Activated CD4-positive, alpha-beta T cell treated with anti-CD3 and anti-CD28 coated beads, Interleukin-2, amount 50 U/mL, for 16 hours (primary cell): ENCODE measurements around the gene VPS35L.

Experiments
- DNase-seq: peaks from one replicate; pipeline ENCODE4 v3.0.0-alpha.2; 2020

Gene VPS35L

DNA sequence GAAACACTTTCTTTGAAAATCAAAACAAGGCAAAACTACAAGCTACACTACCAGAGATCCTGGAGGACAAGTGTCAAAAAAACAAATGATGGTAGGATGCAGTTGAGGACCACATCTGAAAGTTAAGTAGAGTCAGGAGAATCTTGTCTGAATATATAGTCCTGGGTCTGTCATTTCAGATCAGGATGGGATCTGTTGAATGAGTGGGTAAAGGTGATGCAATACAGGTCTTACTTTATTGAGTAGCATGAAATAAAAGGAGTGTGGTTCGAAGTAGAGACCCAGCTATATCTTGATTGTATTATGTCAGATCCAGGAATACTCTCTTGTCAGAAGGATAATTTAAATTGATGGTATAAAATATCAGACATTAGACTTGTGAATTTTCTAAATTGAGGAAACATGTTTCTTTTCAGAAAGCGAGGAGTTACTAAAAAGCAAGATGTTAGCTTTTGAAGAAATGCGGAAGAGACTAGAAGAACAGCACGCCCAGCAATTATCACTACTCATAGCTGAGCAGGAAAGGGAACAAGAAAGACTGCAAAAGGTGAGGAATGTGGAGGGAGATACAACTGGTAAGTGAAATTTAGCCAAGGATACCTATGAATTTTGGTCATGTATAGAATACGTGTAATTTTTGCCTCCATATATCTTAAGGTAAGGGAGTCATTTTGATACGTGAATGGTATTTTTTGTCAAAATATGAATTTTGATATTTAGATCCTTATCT is 15.1 kb upstream of the VPS35L start:
- DNase-seq, result no peak

- no peak for DNase-seq
Observed at GRCh38 chr16:19542138-19542821, 13.2 kb upstream of the VPS35L start.

GRCh38 chr16:19543278-19543996 is 12.1 kb upstream of the VPS35L start:
- DNase-seq, result peak; percentile 47

DNA sequence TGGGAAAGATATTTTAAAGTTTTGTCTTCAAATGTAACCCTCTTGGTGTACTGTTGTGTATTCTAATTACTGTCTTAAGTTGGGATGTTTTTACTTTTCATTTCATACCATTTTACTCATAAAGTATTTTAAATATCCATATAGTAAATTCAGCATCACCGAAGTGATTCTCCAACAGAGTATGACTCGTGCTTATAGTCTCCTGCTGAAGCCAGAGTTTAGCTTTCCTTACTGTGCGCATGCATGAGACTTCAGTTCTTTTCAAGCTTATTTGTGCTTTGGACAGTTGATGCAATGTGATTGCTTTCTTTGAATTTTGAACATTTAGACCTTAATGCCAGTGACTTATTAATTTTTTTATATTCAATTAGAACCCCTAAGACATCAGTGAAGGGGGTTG is 7.4 kb upstream of the VPS35L start:
- no peak for DNase-seq

DNA sequence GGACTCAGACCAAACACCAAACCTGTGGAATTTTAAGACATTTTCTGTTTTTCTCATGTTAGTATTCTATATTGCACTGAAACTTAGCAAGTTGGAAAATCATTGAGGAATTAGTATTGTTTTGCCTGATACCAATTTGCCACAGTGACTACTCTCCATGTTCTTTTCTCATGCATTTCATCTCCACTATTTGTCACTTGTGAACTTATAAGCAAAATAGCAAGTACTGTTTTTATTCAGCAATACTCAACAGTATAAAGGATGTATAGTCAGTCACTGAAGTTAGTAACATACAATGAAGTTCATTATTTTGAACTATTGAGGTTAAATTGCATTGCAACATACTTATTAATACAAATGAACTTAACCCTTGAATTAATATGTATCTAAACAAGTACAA is 5.8 kb upstream of the VPS35L start:
- DNase-seq, result peak; percentile 47

DNA sequence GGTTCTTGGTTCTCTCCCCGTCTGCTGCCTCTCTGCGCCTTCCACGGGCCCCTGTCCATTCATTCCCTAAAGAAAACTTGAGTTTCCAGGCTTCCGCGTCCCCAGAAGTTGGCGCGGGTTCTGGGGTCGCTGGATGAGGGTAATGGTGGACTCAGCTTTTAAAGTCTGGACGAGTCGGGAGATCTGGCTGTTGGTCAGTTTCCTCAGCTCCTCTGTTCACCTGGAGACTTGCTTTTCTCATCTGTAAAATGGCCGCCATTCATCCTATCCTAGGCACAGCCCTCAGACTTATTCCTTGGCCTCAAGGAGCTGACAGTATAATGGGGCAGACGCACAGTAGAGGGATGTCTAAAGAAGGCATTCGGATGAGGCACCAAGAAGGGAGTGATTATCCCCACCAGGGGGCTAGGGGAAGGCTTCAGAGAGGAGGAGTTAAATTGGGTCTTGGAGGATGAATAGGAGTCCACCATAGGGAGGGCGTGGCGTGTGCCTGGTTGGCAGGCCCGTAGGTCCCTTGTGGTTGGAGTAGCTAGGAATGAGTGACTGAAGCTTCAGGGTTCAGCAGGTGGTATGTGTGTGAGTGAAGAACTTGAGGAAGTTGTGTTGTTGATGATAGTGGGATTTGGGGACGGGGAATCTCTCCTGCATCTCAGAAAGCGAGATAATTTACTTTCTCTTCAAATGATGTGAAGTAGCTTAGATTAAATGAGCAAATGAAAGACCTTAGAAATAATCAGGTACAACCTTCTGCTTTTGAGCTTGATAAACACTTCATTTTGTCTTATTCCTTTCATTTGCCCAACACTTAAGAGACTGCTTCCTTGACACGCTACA is 652 bp downstream of the VPS35L start:
- peak; percentile 69 for DNase-seq

- peak; percentile 37 for DNase-seq
Observed at GRCh38 chr16:19559242-19559910, 3.9 kb downstream of the VPS35L start.

GRCh38 chr16:19560078-19560477 is 4.6 kb downstream of the VPS35L start:
- no peak for DNase-seq

DNA sequence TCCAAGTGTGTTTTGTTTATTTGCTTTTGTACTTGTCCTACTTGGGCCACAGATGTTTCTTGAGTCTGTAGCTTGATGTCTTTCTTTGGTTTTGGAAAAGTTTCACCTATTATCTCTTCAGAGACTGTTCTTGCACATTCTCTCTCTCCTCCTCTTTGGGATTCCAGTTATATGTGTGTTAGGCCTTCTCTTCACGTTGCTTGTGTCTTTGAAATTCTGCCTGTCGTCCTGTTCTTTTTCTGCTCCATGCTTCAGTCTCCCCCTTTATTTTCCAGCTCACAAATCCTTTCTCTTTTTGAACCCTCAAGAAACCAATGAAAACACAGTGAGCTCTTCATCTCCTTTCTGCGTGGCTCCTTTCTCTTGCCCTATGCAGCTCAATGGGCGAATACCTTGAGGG is 7.9 kb downstream of the VPS35L start:
- no peak for DNase-seq

GRCh38 chr16:19566362-19566761 is 10.9 kb downstream of the VPS35L start:
- DNase-seq, result no peak

DNA sequence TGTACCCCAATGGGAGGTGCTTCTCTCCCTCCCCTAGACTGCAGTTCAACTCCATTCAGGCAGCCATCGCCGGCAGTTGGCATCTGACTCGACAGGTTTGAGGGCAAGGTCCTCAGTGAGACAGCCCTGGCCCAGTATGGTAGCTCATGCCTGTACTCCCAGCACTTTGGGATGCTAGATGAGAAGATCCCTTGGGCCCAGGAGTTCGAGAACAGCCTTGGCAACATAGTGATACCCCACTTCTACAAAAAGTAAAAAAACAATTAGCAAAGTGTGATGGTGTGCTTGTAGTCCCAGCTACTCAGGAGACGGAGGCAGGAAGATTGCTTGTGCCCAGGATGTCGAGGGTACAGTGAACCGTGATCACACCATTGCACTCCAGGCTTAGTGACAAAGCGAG is 12.1 kb downstream of the VPS35L start:
- DNase-seq, result no peak

DNA sequence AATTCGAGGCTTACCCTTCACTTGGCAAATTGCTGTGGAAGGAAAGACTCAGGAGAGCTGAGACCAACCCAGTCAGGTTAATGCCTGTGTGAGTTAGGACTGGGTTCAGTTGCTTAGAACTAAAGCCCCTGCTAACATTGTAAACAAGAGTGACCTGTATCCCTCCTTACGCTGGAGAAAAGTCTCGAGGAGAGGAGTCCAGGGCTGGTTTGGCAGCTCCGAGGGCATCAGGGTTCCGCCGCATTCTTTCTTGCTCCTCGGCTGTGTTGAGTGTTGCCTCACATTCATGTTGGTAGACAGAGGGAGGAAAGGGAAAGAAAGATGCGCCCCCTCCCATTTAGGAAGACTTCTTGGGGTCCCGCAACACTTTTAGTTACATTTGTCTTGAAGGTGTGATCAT is 18.5 kb downstream of the VPS35L start:
- no peak for DNase-seq

- no peak for DNase-seq
Observed at GRCh38 chr16:19574615-19575014, 19.1 kb downstream of the VPS35L start.

- no peak for DNase-seq
Observed at GRCh38 chr16:19578378-19578971, 23.0 kb downstream of the VPS35L start.

DNA sequence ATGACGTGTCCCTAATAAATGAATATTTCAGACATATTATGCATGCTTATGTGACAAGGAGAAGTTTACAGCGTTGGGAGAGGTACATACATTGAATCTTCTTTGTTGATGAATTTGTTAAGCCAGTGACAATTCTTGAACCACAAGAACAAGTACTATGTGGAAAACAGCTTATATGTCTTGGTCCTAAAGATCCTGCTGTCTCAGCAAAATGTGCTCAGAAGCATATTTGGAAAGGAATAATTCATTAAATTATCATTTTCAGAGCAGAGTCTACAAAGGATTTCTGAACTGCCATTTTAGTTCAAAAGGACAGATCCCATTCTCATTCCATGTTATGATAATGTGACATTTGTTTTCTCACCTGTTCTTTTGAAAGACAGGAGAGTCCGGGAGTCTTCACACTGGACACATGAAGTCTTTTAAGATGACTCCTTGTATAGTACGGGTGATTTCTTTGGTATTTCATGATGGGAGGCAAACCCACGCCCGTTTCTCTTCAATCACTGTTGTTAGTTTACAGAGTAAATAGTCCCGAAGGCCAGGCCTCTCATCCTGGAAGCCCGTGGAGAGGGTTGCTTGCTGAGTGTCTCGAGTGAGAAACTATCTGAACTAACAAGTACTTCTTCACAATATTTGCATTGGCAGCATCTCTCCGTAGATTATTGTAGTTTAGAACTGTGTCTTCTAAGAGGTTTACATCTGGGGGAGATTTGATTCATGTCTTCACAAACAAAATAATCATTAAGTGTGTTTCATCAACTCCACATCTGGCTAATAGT is 26.7 kb downstream of the VPS35L start:
- no peak for DNase-seq

GRCh38 chr16:19583665-19584300 is 28.3 kb downstream of the VPS35L start:
- peak; percentile 54 for DNase-seq

GRCh38 chr16:19588661-19589060 is 33.2 kb downstream of the VPS35L start:
- no peak for DNase-seq

- DNase-seq, result no peak
Observed at GRCh38 chr16:19589106-19589505, 33.6 kb downstream of the VPS35L start.

GRCh38 chr16:19589771-19590302 is 34.3 kb downstream of the VPS35L start:
- DNase-seq, result no peak

GRCh38 chr16:19595043-19595767 is 39.7 kb downstream of the VPS35L start:
- no peak for DNase-seq
